HepG2 (cell line): ENCODE data around the gene VAV2. TPM values are rescaled to one million over a fixed set of nuclear protein-coding genes. Genes with fewer than 3 reads are reported as not detected.

ENCODE experiments used
- HDAC1 ChIP-seq: sonication (generic); formaldehyde crosslinking; IDR thresholded peaks from 2 replicates; pipeline ENCODE4 v1.5.1; 2020; ENCODE audit warnings: mild to moderate bottlenecking, missing genetic modification reagents
- NCOR1 ChIP-seq: fragments of 200-600 bp; sonication (generic); IDR thresholded peaks from 2 replicates; pipeline ENCODE4 v1.7.0; 2017; ENCODE audit warnings: antibody characterized with exemption, low read length, borderline replicate concordance
- PBX3 ChIP-seq: sonication (generic); formaldehyde crosslinking; IDR thresholded peaks from 2 replicates; pipeline ENCODE4 v1.8.1; 2023; ENCODE audit warnings: missing genetic modification reagents, inconsistent platforms, borderline replicate concordance
- SKI ChIP-seq: fragments of 450-650 bp; IDR thresholded peaks from one replicate; pipeline ENCODE4 v1.6.1; 2018; ENCODE audit warnings: mild to moderate bottlenecking; ENCODE audit not compliant: partially characterized antibody
- ZBTB40 ChIP-seq, 2 experiments: fragments of 450-650 bp in 1 of 2; sonication (generic) in 1 of 2; formaldehyde crosslinking in 1 of 2; IDR thresholded peaks; 2 replicates each; pipeline versions ENCODE4 v1.6.1 to v1.8.0; 2016 to 2022; ENCODE audit warnings: antibody characterized with exemption in 1 of 2, mild to moderate bottlenecking in 1 of 2, missing genetic modification reagents in 1 of 2
- ZBTB7A ChIP-seq: sonication (generic); formaldehyde crosslinking; IDR thresholded peaks from 2 replicates; pipeline ENCODE4 v1.8.0; 2022; ENCODE audit warnings: mild to moderate bottlenecking, missing genetic modification reagents
- ZFP82 ChIP-seq: sonication (generic); formaldehyde crosslinking; IDR thresholded peaks from 2 replicates; pipeline ENCODE4 v1.5.1; 2020; ENCODE audit warnings: mild to moderate bottlenecking, missing genetic modification reagents, borderline replicate concordance
- ZNF317 ChIP-seq: sonication (generic); formaldehyde crosslinking; IDR thresholded peaks from 2 replicates; pipeline ENCODE4 v1.5.0; 2020; ENCODE audit warnings: mild to moderate bottlenecking, missing genetic modification reagents
- ZNF484 ChIP-seq: sonication (generic); formaldehyde crosslinking; IDR thresholded peaks from 2 replicates; pipeline ENCODE4 v1.5.1; 2020; ENCODE audit warnings: mild to moderate bottlenecking, low read depth, missing genetic modification reagents, borderline replicate concordance
- ZNF570 ChIP-seq: sonication (generic); formaldehyde crosslinking; IDR thresholded peaks from 2 replicates; pipeline ENCODE4 v1.4.0; 2020; ENCODE audit warnings: mild to moderate bottlenecking, missing genetic modification reagents, borderline replicate concordance
- ZNF609 ChIP-seq: sonication (generic); formaldehyde crosslinking; IDR thresholded peaks from 2 replicates; pipeline ENCODE4 v1.4.0; 2020; ENCODE audit warnings: mild to moderate bottlenecking, missing genetic modification reagents, borderline replicate concordance
- ZSCAN29 ChIP-seq: sonication (generic); formaldehyde crosslinking; conservative IDR thresholded peaks from 2 replicates; pipeline ENCODE4 v1.4.0; 2020; ENCODE audit warnings: mild to moderate bottlenecking, missing genetic modification reagents
- polyA plus RNA-seq, 8 experiments: library from polyadenylated mRNA; depleted of rRNA in 3 of 8; stranded (reverse) in 7 of 8; unstranded in 1 of 8; fragments of >200 nt; fragmentation: Illumina TruSeq in 4 of 8; extraction: Trizol in 4 of 8; gene quantifications; 2 replicates each; pipeline versions ENCODE4 v1.2.1 to v1.2.3, GENCODE V29; 2011 to 2016; ENCODE audit warnings: low read depth in 4 of 8, missing spikeins in 1 of 8, mixed read lengths in 1 of 8; ENCODE audit not compliant: insufficient read depth in 1 of 8
- total RNA-seq, 5 experiments: library from RNA; depleted of rRNA; stranded (reverse); fragments of >200 nt; fragmentation: Illumina TruSeq; extraction: Trizol; gene quantifications; 2 replicates each; pipeline ENCODE4 v1.2.3, GENCODE V29; 2016; ENCODE audit warnings: low read depth in 1 of 5

Gene VAV2
- total and polyA plus RNA-seq, 2 of the 13 experiments (the other 11 are each of a cell fraction or from before 2014, with no cell fraction given) = 22.5 to 22.9 TPM

DNA sequence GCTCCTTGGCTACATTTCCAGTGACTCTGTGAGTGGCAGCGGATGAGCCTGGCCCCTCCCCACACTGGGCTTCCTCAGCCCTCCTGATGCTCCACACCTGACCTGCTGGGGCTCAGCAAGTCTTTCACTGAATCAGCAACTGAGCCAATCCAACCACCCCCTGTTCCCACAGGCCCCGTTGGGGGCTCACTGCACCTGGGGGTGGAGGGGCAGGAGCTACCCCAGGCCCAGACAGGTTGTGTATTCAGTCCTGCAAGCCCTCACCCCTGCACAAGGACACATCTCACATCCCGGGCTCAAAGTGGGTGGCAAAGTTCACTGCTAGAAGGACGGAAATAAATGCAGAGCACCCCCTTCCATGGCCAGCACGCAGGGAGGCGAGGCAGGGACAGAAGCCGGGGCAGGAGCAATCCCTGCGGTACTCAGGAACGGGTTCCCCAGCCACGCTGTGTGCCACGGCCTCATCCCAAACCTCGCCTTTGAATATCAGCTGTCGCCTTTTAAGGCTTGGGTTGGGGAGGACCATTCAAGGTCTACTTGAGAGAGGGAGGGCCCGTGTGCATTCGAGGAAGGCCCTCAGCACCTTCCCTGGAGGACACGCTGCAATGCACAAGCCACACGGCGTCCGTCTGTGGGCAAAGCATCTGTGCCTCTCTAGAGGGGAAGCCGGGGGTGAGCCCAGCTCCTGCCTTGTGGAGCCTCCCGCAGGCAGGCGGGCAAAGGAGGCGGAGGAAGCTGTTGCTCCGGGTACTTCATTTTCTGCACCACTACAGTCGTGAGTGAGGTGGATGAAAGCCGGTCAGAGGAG lies 179.0 kb downstream of the VAV2 start (continued):
- TF ChIP-seq ZNF609 (CRISPR knock-in tag) (no peak), ZBTB7A (no peak), PBX3 (CRISPR knock-in tag) (no peak), HDAC1 (peak; percentile 48; the same call in 1 of the 2 replicates), ZBTB40 (IDR thresholded peaks at IDR 0.05) (no peak), ZBTB40 (CRISPR knock-in tag; IDR thresholded peaks at IDR 0.05) (no peak), ZNF317 (CRISPR knock-in tag) (peak; percentile 28; the same call in 1 of the 2 replicates), ZFP82 (no peak), SKI (no peak), NCOR1 (peak; percentile 35; the same call in 1 of the 2 replicates), ZNF484 (CRISPR knock-in tag) (no peak), ZNF570 (no peak), ZSCAN29 (CRISPR knock-in tag) (peak; percentile 53; the same call in 1 of the 2 replicates)
